Neuronal stem cell (in vitro differentiated cells): ENCODE measurements around the gene SIPA1.

Experiments used
- DNase-seq: peaks from one replicate; pipeline ENCODE4 v3.0.0-alpha.2; 2013; ENCODE audit warnings: low spot score
- H2AFZ ChIP-seq: one replicate; pipeline ENCODE4 v1.6.1; 2013; ENCODE audit warnings: mild to moderate bottlenecking, low read length, inconsistent platforms
- H2AK5ac ChIP-seq: 2 replicates; pipeline ENCODE4 v1.6.1; 2013; ENCODE audit warnings: low read depth, mild to moderate bottlenecking, inconsistent platforms, low read length, moderate library complexity, mixed read lengths
- H2BK120ac ChIP-seq: 2 replicates; pipeline ENCODE4 v1.6.1; 2013; ENCODE audit warnings: low read depth, mild to moderate bottlenecking, inconsistent platforms, low read length, moderate library complexity, mixed read lengths
- H2BK12ac ChIP-seq: one replicate; pipeline ENCODE4 v1.6.1; 2013; ENCODE audit warnings: low read length, inconsistent platforms
- H2BK15ac ChIP-seq: 2 replicates; pipeline ENCODE4 v1.6.1; 2013; ENCODE audit warnings: mild to moderate bottlenecking, low read length, inconsistent platforms, mixed read lengths
- H2BK5ac ChIP-seq: one replicate; pipeline ENCODE4 v1.6.1; 2013; ENCODE audit warnings: inconsistent platforms, mild to moderate bottlenecking, low read length, moderate library complexity
- H3K14ac ChIP-seq: one replicate; pipeline ENCODE4 v1.6.1; 2013; ENCODE audit warnings: low read length, inconsistent platforms
- H3K18ac ChIP-seq: 2 replicates; pipeline ENCODE4 v1.6.1; 2013; ENCODE audit warnings: low read length, inconsistent platforms
- H3K23ac ChIP-seq: 2 replicates; pipeline ENCODE4 v1.6.1; 2013; ENCODE audit warnings: low read depth, mild to moderate bottlenecking, mixed read lengths, low read length, inconsistent platforms; ENCODE audit not compliant: poor library complexity
- H3K27ac ChIP-seq: replicated peaks from 3 replicates; pipeline ENCODE4 v1.5.1; 2013; ENCODE audit warnings: low read length, inconsistent platforms
- H3K27me3 ChIP-seq, 3 experiments: 2 replicates each; pipeline ENCODE4 v1.6.1; 2013; ENCODE audit warnings: low read length in 3 of 3, mild to moderate bottlenecking in 2 of 3, inconsistent platforms in 1 of 3, low read depth in 1 of 3, mixed read lengths in 1 of 3, moderate library complexity in 1 of 3; ENCODE audit not compliant: control insufficient read depth in 3 of 3, insufficient read depth in 3 of 3
- H3K36me3 ChIP-seq, 2 donors: replicated peaks in 1 of 2; 2 replicates each; pipeline ENCODE4 v1.6.1; 2013; ENCODE audit warnings: low read length in 2 of 2; ENCODE audit not compliant: control insufficient read depth in 2 of 2, insufficient read depth in 2 of 2
- H3K4ac ChIP-seq: 2 replicates; pipeline ENCODE4 v1.6.1; 2013; ENCODE audit warnings: inconsistent platforms, mild to moderate bottlenecking, low read length, moderate library complexity
- H3K4me1 ChIP-seq, 2 donors: 1 replicate in 1 of 2; 2 replicates in 1 of 2; pipeline ENCODE4 v1.6.1; 2013; ENCODE audit warnings: low read length in 2 of 2, low read depth in 1 of 2; ENCODE audit not compliant: control insufficient read depth in 2 of 2, insufficient read depth in 1 of 2
- H3K4me2 ChIP-seq: one replicate; pipeline ENCODE4 v1.6.1; 2013; ENCODE audit warnings: mild to moderate bottlenecking, low read length, inconsistent platforms; ENCODE audit not compliant: insufficient read depth, poor library complexity, severe bottlenecking
- H3K4me3 ChIP-seq, 2 donors: 2 replicates each; pipeline ENCODE4 v1.5.1; 2013; ENCODE audit warnings: low read length in 2 of 2, mild to moderate bottlenecking in 2 of 2, inconsistent platforms in 1 of 2, moderate library complexity in 1 of 2
- H3K79me1 ChIP-seq: one replicate; pipeline ENCODE4 v1.6.1; 2013; ENCODE audit warnings: low read depth, mild to moderate bottlenecking, inconsistent platforms, low read length, moderate library complexity
- H3K9ac ChIP-seq: one replicate; pipeline ENCODE4 v1.6.1; 2013; ENCODE audit warnings: mild to moderate bottlenecking, low read depth, low read length, inconsistent platforms; ENCODE audit not compliant: poor library complexity
- H3K9me3 ChIP-seq, 2 donors: replicated peaks in 1 of 2; 2 replicates each; pipeline versions ENCODE3 to v1.6.1; 2013; ENCODE audit warnings: low read length in 2 of 2, mild to moderate bottlenecking in 2 of 2, inconsistent platforms in 1 of 2, low read depth in 1 of 2, mixed read lengths in 1 of 2, moderate library complexity in 1 of 2; ENCODE audit not compliant: control insufficient read depth in 2 of 2, insufficient read depth in 1 of 2
- H4K8ac ChIP-seq: one replicate; pipeline ENCODE4 v1.6.1; 2013; ENCODE audit warnings: low read depth, mild to moderate bottlenecking, inconsistent platforms, low read length, moderate library complexity
- H4K91ac ChIP-seq: one replicate; pipeline ENCODE4 v1.6.1; 2013; ENCODE audit warnings: low read length, low read depth, mild to moderate bottlenecking, inconsistent platforms; ENCODE audit not compliant: poor library complexity
- WGBS, 2 donors: extraction: QIAGEN DNeasy Blood & Tissue Kit; methylation state at CpG; one replicate each; pipeline ENCODE4 v1.1.7; 2013; ENCODE audit warnings: missing lambda C conversion rate in 2 of 2, mixed read lengths in 1 of 2; ENCODE audit not compliant: insufficient read length in 2 of 2, insufficient replicate concordance in 1 of 2; ENCODE audit errors: extremely low coverage in 2 of 2; 5-methylcytosine and 5-hydroxymethylcytosine counted together

Gene SIPA1

GRCh38 chr11:65696802-65697552, 59.1 kb downstream of the SIPA1 start:
- Histone ChIP-seq H3K23ac (no peak overlapping the region), H2BK5ac (no peak overlapping the region), H4K8ac (no peak overlapping the region), H3K18ac (no peak overlapping the region), H3K27me3 (peaks cover 0 to 3% (median 0%) of the 10 kb centered on the region in 3 experiments), H3K9ac (no peak overlapping the region), H2BK12ac (no peak overlapping the region), H3K4me3 (no peak overlapping the region), H2BK120ac (no peak overlapping the region), H2BK15ac (no peak overlapping the region), H3K79me1 (no peaks in the 10 kb centered on the region), H2AFZ (no peak overlapping the region), H3K14ac (no peak overlapping the region), H3K4me2 (no peak overlapping the region), H3K4ac (no peak overlapping the region), H3K36me3 (no peaks in the 10 kb centered on the region), H2AK5ac (no peak overlapping the region), H3K27ac (no peak overlapping the region), H3K9me3 (peaks cover 6 to 9% of the 10 kb centered on the region in 2 donors), H3K4me1 (peaks cover 4 to 6% of the 10 kb centered on the region in 2 donors), H4K91ac (no peak overlapping the region)
- DNase-seq: no peak
- no CpG with 5 or more reads among the region's 5 CpGs for WGBS, 2 donors

DNA sequence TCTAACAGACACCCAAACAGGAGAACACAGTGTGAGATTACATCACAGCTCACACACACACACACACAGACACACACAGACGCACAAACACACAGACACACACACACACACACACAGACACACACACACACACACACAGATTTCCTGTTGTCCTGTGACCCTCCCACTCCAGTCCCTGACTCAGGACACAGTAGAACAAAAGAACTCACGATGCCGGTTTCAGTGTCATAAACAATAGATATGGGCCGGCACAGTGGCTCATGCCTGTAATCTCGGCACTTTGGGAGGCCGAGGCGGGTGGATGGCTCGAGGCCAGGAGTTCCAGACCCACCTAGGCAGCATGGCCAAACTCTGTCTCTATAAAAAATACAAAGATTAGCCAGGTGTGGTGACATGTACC, 60.3 kb downstream of the SIPA1 start:
- H4K91ac ChIP-seq: no peak overlapping the region
- H3K4me1 ChIP-seq: peaks cover 4 to 6% of the 10 kb centered on the region in 2 donors
- H2AK5ac ChIP-seq: no peak overlapping the region
- no peak overlapping the region for H2BK5ac ChIP-seq
- no peak overlapping the region for H3K4ac ChIP-seq
- H3K14ac ChIP-seq: no peak overlapping the region
- H3K36me3 ChIP-seq: no peaks in the 10 kb centered on the region
- DNase-seq: no peak
- no peak overlapping the region for H3K4me2 ChIP-seq
- H2BK15ac ChIP-seq: no peak overlapping the region
- H3K9ac ChIP-seq: no peak overlapping the region
- H3K27ac ChIP-seq: no peak overlapping the region
- H3K23ac ChIP-seq: no peak overlapping the region
- no peak overlapping the region for H4K8ac ChIP-seq
- no peak overlapping the region for H3K18ac ChIP-seq
- peaks cover 6 to 9% of the 10 kb centered on the region in 2 donors for H3K9me3 ChIP-seq
- no peak overlapping the region for H2BK120ac ChIP-seq
- no peak overlapping the region for H2AFZ ChIP-seq
- no peaks in the 10 kb centered on the region for H3K79me1 ChIP-seq
- WGBS, 2 donors: no CpG with 5 or more reads among the region's 8 CpGs
- H3K4me3 ChIP-seq: no peak overlapping the region
- H2BK12ac ChIP-seq: no peak overlapping the region
- peaks cover 0 to 9% (median 0%) of the 10 kb centered on the region in 3 experiments for H3K27me3 ChIP-seq

DNA sequence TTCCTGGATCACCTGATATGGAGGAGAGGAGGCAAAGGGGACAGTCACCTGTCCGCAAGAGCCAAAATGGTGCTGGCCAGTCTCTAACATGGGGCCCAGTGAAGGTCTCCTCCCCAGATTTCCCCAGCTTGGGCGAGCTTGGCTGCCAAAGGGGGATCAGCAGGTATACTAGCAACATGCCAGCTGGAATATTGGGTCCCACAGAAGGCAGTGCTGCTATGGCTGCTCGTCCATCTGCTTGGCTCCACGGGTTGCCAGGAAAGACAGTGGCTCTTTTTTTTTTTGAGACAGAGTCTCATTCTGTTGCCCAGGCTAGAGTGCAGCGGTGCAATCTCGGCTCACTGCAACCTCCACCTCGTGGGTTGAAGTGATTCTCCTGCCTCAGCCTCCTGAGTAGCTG, 61.4 kb downstream of the SIPA1 start:
- Histone ChIP-seq H4K8ac (no peak overlapping the region), H3K79me1 (no peaks in the 10 kb centered on the region), H2AK5ac (no peak overlapping the region), H3K4ac (no peak overlapping the region), H3K4me1 (no peaks in the 10 kb centered on the region), H3K9me3 (peaks cover 6 to 9% of the 10 kb centered on the region in 2 donors), H2BK12ac (no peak overlapping the region), H4K91ac (no peak overlapping the region), H2BK120ac (no peak overlapping the region), H2AFZ (no peak overlapping the region), H3K18ac (no peak overlapping the region), H3K4me3 (no peak overlapping the region), H3K36me3 (no peaks in the 10 kb centered on the region), H3K27me3 (peaks cover 0 to 12% (median 0%) of the 10 kb centered on the region in 3 experiments), H2BK15ac (no peak overlapping the region), H3K14ac (no peak overlapping the region), H3K23ac (no peak overlapping the region), H2BK5ac (no peak overlapping the region), H3K27ac (no peak overlapping the region), H3K4me2 (no peak overlapping the region), H3K9ac (no peak overlapping the region)
- DNase-seq: no peak
- WGBS, 2 donors: no CpG with 5 or more reads among the region's 7 CpGs

DNA sequence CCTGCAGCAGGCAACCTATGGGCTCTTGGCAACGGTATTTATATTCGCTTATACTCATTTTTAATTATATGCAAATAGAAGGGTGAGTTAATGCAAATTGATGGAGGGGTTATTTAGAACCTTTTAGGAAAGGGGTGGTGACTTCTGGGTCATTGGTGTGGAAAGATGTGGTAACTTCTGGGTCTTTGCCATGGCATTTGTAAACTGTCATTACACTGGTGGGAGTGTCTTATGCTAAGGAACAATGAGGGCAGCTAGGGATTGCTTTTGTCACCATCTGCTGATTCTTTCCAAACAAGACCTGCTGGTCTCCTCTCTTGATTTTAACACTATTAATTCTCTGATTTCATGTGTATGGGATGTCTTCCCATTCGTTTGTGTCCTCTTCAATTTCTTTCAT, 62.5 kb downstream of the SIPA1 start:
- WGBS, 2 donors: no CpG with 5 or more reads among the region's 3 CpGs
- Histone ChIP-seq H3K9me3 (peaks cover 6 to 9% of the 10 kb centered on the region in 2 donors), H2AK5ac (no peak overlapping the region), H3K9ac (no peak overlapping the region), H4K91ac (no peak overlapping the region), H4K8ac (no peak overlapping the region), H3K4me2 (no peak overlapping the region), H3K23ac (no peak overlapping the region), H3K79me1 (no peaks in the 10 kb centered on the region), H3K4me1 (no peaks in the 10 kb centered on the region), H2AFZ (no peak overlapping the region), H3K27me3 (peaks cover 0 to 16% (median 0%) of the 10 kb centered on the region in 3 experiments), H3K18ac (no peak overlapping the region), H2BK120ac (no peak overlapping the region), H3K36me3 (no peaks in the 10 kb centered on the region), H2BK12ac (no peak overlapping the region), H2BK5ac (no peak overlapping the region), H3K4me3 (no peak overlapping the region), H3K4ac (no peak overlapping the region), H2BK15ac (no peak overlapping the region), H3K27ac (no peak overlapping the region), H3K14ac (no peak overlapping the region)
- DNase-seq: no peak
